HG03575 (cell line): ENCODE data around the gene NR1I2.

Experiments
- ATAC-seq: cut with Tn5 transposase; IDR thresholded peaks from one replicate; pipeline ENCODE4 v1.9.1; 2021; ENCODE audit not compliant: unreplicated experiment, insufficient number of reproducible peaks, low FRiP score; ENCODE audit errors: extremely low read depth

The NR1I2 gene

GRCh38 chr3:119812491-119813058 lies 30.7 kb downstream of the NR1I2 start:
- ATAC-seq: no peak

GRCh38 chr3:119815716-119816115 lies 33.8 kb downstream of the NR1I2 start:
- ATAC-seq: no peak

GRCh38 chr3:119817071-119817470 lies 35.2 kb downstream of the NR1I2 start:
- ATAC-seq: no peak

- ATAC-seq: no peak
These were observed 35.9 kb downstream of the NR1I2 start for GRCh38 chr3:119817583-119818363.

- ATAC-seq: no peak
These were observed 37.0 kb downstream of the NR1I2 start for GRCh38 chr3:119818937-119819336.

- ATAC-seq: no peak
These were observed 37.9 kb downstream of the NR1I2 start for GRCh38 chr3:119819806-119820205.

GRCh38 chr3:119825820-119826219 lies 43.9 kb downstream of the NR1I2 start:
- no peak for ATAC-seq

GRCh38 chr3:119826711-119827608 lies 45.1 kb downstream of the NR1I2 start:
- ATAC-seq: no peak

- no peak for ATAC-seq
These were observed 47.5 kb downstream of the NR1I2 start for GRCh38 chr3:119829420-119829819.

- no peak for ATAC-seq
These were observed 49.1 kb downstream of the NR1I2 start for GRCh38 chr3:119831022-119831421.

GRCh38 chr3:119831941-119832371 lies 50.1 kb downstream of the NR1I2 start:
- no peak for ATAC-seq

- no peak for ATAC-seq
These were observed 53.0 kb downstream of the NR1I2 start for GRCh38 chr3:119834754-119835370.

GRCh38 chr3:119835556-119835955 lies 53.7 kb downstream of the NR1I2 start:
- ATAC-seq: no peak

GRCh38 chr3:119841808-119842471 lies 60.0 kb downstream of the NR1I2 start:
- ATAC-seq: no peak

GRCh38 chr3:119849126-119849525 lies 67.2 kb downstream of the NR1I2 start:
- no peak for ATAC-seq

- ATAC-seq: no peak
These were observed 74.8 kb downstream of the NR1I2 start for GRCh38 chr3:119856695-119857094.

- no peak for ATAC-seq
These were observed 77.1 kb downstream of the NR1I2 start for GRCh38 chr3:119858957-119859356.

- ATAC-seq: no peak
These were observed 77.8 kb downstream of the NR1I2 start for GRCh38 chr3:119859728-119860127.

GRCh38 chr3:119861681-119862080 lies 79.8 kb downstream of the NR1I2 start:
- no peak for ATAC-seq
